Activated CD4-positive, alpha-beta T cell treated with anti-CD3 and anti-CD28 coated beads for 1 hour (primary cell): ENCODE results near the gene LDB3.

Source experiments
- DNase-seq: peaks from one replicate; pipeline ENCODE4 v3.0.0-alpha.2; 2020

Gene LDB3

GRCh38 chr10:86687750-86688149 lies 19.4 kb downstream of the LDB3 start:
- no peak for DNase-seq

GRCh38 chr10:86688398-86688921 lies 20.1 kb downstream of the LDB3 start:
- peak; percentile 26 for DNase-seq

- no peak for DNase-seq
Observed at GRCh38 chr10:86689146-86689545, 20.8 kb downstream of the LDB3 start.

GRCh38 chr10:86690231-86690630 lies 21.9 kb downstream of the LDB3 start:
- DNase-seq, result no peak

- DNase-seq, result no peak
Observed at GRCh38 chr10:86690657-86691084, 22.4 kb downstream of the LDB3 start.

GRCh38 chr10:86691333-86692022 lies 23.2 kb downstream of the LDB3 start:
- DNase-seq, result no peak

GRCh38 chr10:86692023-86692514 lies 23.8 kb downstream of the LDB3 start:
- no peak for DNase-seq

- no peak for DNase-seq
Observed at GRCh38 chr10:86692664-86693063, 24.4 kb downstream of the LDB3 start.

- no peak for DNase-seq
Observed at GRCh38 chr10:86693275-86693674, 25.0 kb downstream of the LDB3 start.

GRCh38 chr10:86693721-86694369 lies 25.5 kb downstream of the LDB3 start:
- peak; percentile 13 for DNase-seq

GRCh38 chr10:86698207-86698940 lies 30.1 kb downstream of the LDB3 start:
- no peak for DNase-seq

- DNase-seq, result no peak
Observed at GRCh38 chr10:86699125-86699524, 30.8 kb downstream of the LDB3 start.

- no peak for DNase-seq
Observed at GRCh38 chr10:86699541-86699940, 31.2 kb downstream of the LDB3 start.

GRCh38 chr10:86699991-86700840 lies 31.9 kb downstream of the LDB3 start:
- DNase-seq, result no peak

GRCh38 chr10:86700851-86701617 lies 32.7 kb downstream of the LDB3 start:
- no peak for DNase-seq

- DNase-seq, result no peak
Observed at GRCh38 chr10:86703176-86703575, 34.9 kb downstream of the LDB3 start.

GRCh38 chr10:86705139-86705538 lies 36.8 kb downstream of the LDB3 start:
- DNase-seq, result no peak

- no peak for DNase-seq
Observed at GRCh38 chr10:86705905-86706304, 37.6 kb downstream of the LDB3 start.

GRCh38 chr10:86706401-86706841 lies 38.1 kb downstream of the LDB3 start:
- DNase-seq, result no peak

- no peak for DNase-seq
Observed at GRCh38 chr10:86706977-86707376, 38.7 kb downstream of the LDB3 start.

- no peak for DNase-seq
Observed at GRCh38 chr10:86707505-86707904, 39.2 kb downstream of the LDB3 start.
